Testis (tissue), 3 donors: ENCODE results near the gene PARPBP. TPM values are rescaled to one million over a fixed set of nuclear protein-coding genes. Genes with fewer than 3 reads are reported as not detected.

Experiments used
- DNase-seq: peaks from one replicate; pipeline ENCODE4 v3.0.0-alpha.2; 2019
- H3K27ac ChIP-seq, 2 donors: fragments of 200-600 bp; sonication (generic); one replicate each; pipeline ENCODE4 v1.5.1; 2019
- H3K27me3 ChIP-seq: fragments of 200-600 bp; sonication (generic); one replicate; pipeline ENCODE4 v1.5.1; 2019
- H3K36me3 ChIP-seq: fragments of 200-600 bp; sonication (generic); one replicate; pipeline ENCODE4 v1.5.1; 2017; ENCODE audit warnings: low read depth; ENCODE audit errors: missing control alignments
- H3K4me1 ChIP-seq: fragments of 200-600 bp; sonication (generic); one replicate; pipeline ENCODE4 v1.5.1; 2019
- H3K4me3 ChIP-seq, 2 donors: fragments of 200-600 bp; sonication (generic); one replicate each; pipeline ENCODE4 v1.5.1; 2017 to 2019
- H3K9me3 ChIP-seq: fragments of 200-600 bp; sonication (generic); one replicate; pipeline ENCODE4 v1.5.1; 2017
- CTCF ChIP-seq, 3 experiments: fragments of 450-650 bp in 2 of 3; fragments of 200-600 bp in 1 of 3; sonication (generic) in 1 of 3; IDR thresholded peaks; one replicate each; pipeline ENCODE4 v1.5.1; 2016 to 2019; ENCODE audit warnings: antibody characterized with exemption in 3 of 3, mild to moderate bottlenecking in 2 of 3, moderate library complexity in 1 of 3
- POLR2A ChIP-seq: fragments of 450-650 bp; IDR thresholded peaks from one replicate; pipeline ENCODE4 v1.6.1; 2017; ENCODE audit warnings: antibody characterized with exemption, mild to moderate bottlenecking, moderate library complexity
- WGBS, 2 donors: methylation state at CpG; one replicate each; pipeline ENCODE4 v1.1.5; 2018; 5-methylcytosine and 5-hydroxymethylcytosine counted together
- intact Hi-C: fragments of 100-400 bp; cut with DNase I; formaldehyde crosslinking; loops from one replicate; pipeline ENCODE4 v1.15.1; 2023; ENCODE audit warnings: low total_unique reads
- polyA plus RNA-seq: library from polyadenylated mRNA; stranded (reverse); fragments of 350-450 nt; fragmentation: Illumina TruSeq; extraction: RNeasy Lipid Tissue Mini Kit (QIAGEN cat#74804); gene quantifications from one replicate; pipeline ENCODE4 v1.2.3, GENCODE V29; 2014; ENCODE audit warnings: low read depth, low replicate concordance; ENCODE audit not compliant: insufficient read depth
- total RNA-seq, 2 donors: library from RNA; depleted of rRNA; stranded (reverse); fragments of >200 nt; gene quantifications; one replicate each; pipeline ENCODE4 v1.2.3, GENCODE V29; 2016

Gene PARPBP
- total and polyA plus RNA-seq, 3 donors from 2014 or later, result 7.0 to 15.1 (median 9.9) TPM

- DNase-seq, result peak; percentile 48
- no peaks in the 10 kb centered on the region for H3K36me3 ChIP-seq
- H3K4me3 ChIP-seq, result no peak overlapping the region
- intact Hi-C loops, result no loop called here
- TF ChIP-seq POLR2A (no peak), CTCF (IDR thresholded peaks at IDR 0.05) (peak; percentile 44 to 82 (median 74))
- 81 to 88% methylated on average over 2 of the region's 2 CpGs for WGBS, 2 donors
- no peaks in the 10 kb centered on the region for H3K4me1 ChIP-seq
- H3K9me3 ChIP-seq, result no peaks in the 10 kb centered on the region
- no peak overlapping the region for H3K27ac ChIP-seq
- H3K27me3 ChIP-seq, result no peaks in the 10 kb centered on the region
Observed at GRCh38 chr12:102169922-102170621, 50.1 kb downstream of the PARPBP start.

- no peaks in the 10 kb centered on the region for H3K9me3 ChIP-seq
- no peak for DNase-seq
- TF ChIP-seq POLR2A (no peak), CTCF (IDR thresholded peaks at IDR 0.05) (no peak)
- H3K36me3 ChIP-seq, result no peaks in the 10 kb centered on the region
- intact Hi-C loops, result no loop called here
- H3K27ac ChIP-seq, result no peak overlapping the region
- no peak overlapping the region for H3K4me3 ChIP-seq
- H3K27me3 ChIP-seq, result no peaks in the 10 kb centered on the region
- no peaks in the 10 kb centered on the region for H3K4me1 ChIP-seq
Observed at GRCh38 chr12:102171951-102172350, 52.0 kb downstream of the PARPBP start.

- no peaks in the 10 kb centered on the region for H3K9me3 ChIP-seq
- H3K27me3 ChIP-seq, result no peaks in the 10 kb centered on the region
- intact Hi-C loops, result no loop called here
- no peak overlapping the region for H3K4me3 ChIP-seq
- TF ChIP-seq CTCF (IDR thresholded peaks at IDR 0.05), result no peak
- TF ChIP-seq POLR2A, result no peak
- DNase-seq, result no peak
- H3K27ac ChIP-seq, result no peak overlapping the region
- no peaks in the 10 kb centered on the region for H3K4me1 ChIP-seq
- H3K36me3 ChIP-seq, result no peaks in the 10 kb centered on the region
Observed at GRCh38 chr12:102172436-102172835, 52.5 kb downstream of the PARPBP start.

GRCh38 chr12:102174117-102174516 lies 54.1 kb downstream of the PARPBP start:
- Histone ChIP-seq H3K36me3 (no peaks in the 10 kb centered on the region), H3K4me1 (no peaks in the 10 kb centered on the region), H3K27me3 (no peaks in the 10 kb centered on the region), H3K4me3 (no peak overlapping the region), H3K27ac (no peak overlapping the region), H3K9me3 (no peaks in the 10 kb centered on the region)
- intact Hi-C loops, result no loop called here
- WGBS, 2 donors, result 92 to 97% methylated on average over 2 of the region's 2 CpGs
- TF ChIP-seq POLR2A, result no peak
- no peak for TF ChIP-seq CTCF (IDR thresholded peaks at IDR 0.05)
- no peak for DNase-seq

- Histone ChIP-seq H3K9me3 (no peaks in the 10 kb centered on the region), H3K27ac (no peak overlapping the region), H3K4me3 (no peak overlapping the region), H3K36me3 (no peaks in the 10 kb centered on the region), H3K4me1 (no peaks in the 10 kb centered on the region), H3K27me3 (no peaks in the 10 kb centered on the region)
- intact Hi-C loops, result no loop called here
- 84 to 94% methylated on average over 2 of the region's 2 CpGs for WGBS, 2 donors
- DNase-seq, result no peak
- TF ChIP-seq POLR2A, result no peak
- TF ChIP-seq CTCF (IDR thresholded peaks at IDR 0.05), result no peak
Observed at GRCh38 chr12:102174761-102175160, 54.8 kb downstream of the PARPBP start.
